ENCODE measurements around the gene NEK8. TPM values are rescaled to one million over a fixed set of nuclear protein-coding genes. Genes with fewer than 3 reads are reported as not detected.
"Not testable (repeated sequence)": the region's sequence is repeated elsewhere in the genome, so short reads cannot be mapped to it uniquely, and the experiment has no call there.

Gene NEK8
- total RNA-seq, 1 donor from 2014 or later: 3.2 TPM

DNA sequence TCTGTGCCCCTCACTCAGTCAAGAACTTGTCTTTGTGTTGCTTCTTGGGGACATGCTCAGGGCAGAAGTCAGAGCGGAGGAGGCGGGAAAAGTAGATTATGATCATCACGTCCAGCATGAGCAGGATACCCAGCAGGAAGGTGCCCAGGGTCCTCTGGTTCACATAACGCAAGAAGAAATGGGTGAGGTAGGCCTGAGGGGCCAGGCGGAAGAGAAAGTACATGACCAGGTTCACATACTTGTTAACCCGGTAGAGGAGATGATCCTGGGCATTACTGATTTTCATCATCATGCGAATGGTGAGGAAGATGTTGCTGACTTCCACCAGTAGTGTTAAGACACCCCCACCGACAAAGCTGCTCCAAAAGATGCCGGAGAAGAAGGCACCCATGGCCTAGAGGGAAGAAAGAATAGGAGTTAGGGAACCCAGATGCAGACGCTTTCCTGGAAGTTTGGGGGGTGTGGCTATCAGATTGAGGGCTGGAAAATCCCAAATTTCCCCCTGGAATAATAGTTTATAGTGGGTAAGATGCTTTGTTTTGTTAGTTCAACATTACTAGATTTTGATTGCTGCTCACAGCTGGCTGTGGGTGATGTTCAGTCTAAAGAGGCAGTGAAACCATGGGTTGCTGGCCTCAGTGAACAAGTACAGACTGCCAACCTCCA, 4.0 kb upstream of the NEK8 start:
- DNase-seq (ENCODE audit: low spot score): no peak
- no peak for ATAC-seq

DNA sequence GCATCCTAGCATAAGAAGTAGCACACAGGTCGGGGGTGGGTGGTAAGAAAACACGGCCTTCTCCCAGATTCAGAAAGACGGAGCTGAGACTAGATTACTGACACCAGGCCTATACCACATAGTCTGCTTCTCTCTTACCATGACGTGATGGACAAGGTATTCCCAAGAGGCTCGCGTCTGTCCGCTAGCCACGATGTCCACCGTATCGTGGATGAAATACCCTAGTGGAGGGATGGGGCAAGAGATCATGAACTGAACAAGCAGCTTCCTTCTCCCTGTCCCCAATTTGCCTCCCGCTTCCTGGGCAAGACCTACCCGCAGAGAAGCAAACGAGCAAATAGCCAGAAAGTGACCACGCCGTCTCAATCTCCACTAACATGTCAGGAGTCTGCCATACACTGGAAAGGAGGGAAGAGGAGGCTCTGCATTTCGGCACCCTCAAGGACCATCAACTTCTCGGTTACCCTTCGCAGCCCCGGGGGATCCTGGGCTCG, 3.4 kb upstream of the NEK8 start:
- DNase-seq (ENCODE audit: low spot score) (no peak), ATAC-seq (no peak)

DNA sequence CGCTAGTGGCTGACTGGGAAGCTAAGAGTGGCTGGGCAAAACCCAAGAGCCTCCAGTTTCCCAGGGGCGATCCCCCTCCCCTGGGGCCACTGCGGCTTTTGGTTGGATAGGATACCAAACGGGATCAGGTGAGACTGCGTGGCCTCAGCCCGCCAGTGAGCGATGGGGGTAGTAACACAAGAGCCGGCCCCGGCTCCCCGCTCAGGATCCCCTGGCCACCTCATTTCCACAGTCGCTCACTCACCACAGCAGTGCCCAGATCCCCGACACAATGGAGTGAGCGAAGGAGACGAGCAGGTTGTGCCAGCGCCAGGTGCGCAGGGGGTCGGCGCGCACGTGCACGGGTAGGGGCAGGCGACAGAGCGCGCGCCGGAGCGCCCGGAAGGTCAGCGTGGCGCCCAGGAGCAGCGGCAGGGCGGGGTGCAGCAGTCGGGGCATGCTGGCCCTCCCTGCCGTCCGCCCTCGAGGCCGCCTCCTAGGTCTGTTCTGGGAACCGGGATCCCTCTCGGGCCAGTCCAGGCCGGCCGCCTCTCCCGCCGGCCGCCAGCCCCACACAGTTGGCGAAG, 2.8 kb upstream of the NEK8 start:
- DNase-seq (ENCODE audit: low spot score): peak; percentile 77
- peak; percentile 34 for ATAC-seq

DNA sequence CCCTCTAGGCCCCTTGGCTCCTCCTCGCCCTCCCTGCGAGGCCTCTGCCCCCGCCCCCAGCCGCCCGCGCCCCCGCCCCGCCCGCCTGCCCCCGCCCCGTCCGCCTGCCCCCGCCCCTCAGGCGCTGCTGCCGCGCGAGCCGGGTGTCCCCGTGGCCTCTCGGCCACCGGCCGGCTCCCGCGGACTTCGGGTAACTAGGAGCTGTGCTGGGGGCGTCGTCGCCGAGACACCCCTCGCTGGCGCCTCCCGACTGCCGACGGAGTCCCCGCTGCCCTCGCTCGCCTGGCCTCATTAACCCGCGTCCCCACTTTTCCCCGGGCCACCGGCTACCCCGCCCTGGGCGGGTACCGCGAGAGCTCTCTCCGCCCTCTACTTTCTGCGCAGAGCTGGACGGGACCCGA, 2.4 kb upstream of the NEK8 start, which contains the start of gene TLCD1:
Gene TLCD1 (minus strand): TSS at position 8 of the 401 bp plus-strand sequence. CDS start 136 bp downstream, outside the sequence.
- peak; percentile 78 for DNase-seq (ENCODE audit: low spot score)
- ATAC-seq: peak; percentile 58

DNA sequence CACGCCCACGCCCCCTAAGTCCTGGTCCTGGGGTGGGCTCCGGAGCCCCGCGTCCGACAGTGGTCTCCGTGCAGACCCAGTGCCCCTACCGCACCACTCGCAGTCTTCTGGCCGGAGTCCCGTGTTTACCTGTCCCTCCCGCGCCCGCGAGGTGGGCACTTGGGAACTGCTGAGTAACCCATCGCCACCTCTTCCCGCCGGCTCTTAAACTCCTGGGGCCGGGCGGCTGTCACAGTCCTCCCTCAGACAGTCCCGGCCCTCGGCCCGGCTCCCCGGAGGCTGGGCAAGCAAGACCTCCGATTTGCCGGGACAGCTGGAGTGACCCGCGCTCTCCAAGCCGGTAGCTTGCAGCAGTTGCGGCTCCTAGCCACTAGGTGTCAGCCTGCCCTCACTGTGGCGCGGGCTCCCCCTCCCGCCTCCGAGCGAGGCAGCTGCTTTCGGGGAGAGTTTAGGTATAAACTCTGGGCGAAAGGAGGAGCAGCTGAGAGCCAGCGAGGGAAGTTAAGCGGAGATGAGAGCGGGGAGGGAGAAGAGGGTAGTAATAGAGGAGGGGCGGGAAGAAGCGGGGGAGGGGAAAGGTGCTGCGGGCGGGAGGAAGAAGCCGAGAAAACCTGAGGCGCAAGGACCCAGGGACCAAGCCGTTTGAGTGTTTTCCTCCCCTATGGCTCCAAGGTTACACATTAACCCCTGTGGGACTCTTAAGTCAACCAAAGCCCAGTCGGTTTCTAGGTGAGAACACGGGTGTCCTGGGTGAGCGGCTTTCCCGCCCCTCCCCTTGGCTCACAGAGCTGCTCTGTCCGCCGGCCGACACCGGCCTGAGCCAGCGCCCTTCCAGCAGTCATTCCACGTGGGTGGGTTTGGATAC, 1.7 kb upstream of the NEK8 start:
- peak; percentile 79 for ATAC-seq
- DNase-seq (ENCODE audit: low spot score): peak; percentile 93

DNA sequence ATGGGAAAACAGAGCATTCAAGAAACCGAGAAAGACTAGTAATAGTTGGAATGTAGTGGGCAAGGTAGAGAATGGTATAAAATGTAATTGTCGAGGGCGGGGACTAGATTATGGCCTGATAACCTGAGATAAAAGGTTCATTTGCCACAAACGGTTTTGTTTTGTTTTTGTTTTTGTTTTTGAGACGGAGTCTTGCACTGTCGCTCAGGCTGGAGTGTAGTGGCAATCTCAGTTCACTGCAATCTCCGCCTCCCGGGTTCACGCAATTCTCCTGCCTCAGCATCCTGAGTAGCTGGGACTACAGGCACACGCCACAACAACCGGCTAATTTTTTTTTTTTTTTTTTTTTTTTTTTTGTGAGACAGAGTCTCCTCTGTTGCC, 1.4 kb downstream of the NEK8 start:
- ATAC-seq: no peak
- no peak for DNase-seq (ENCODE audit: low spot score)

DNA sequence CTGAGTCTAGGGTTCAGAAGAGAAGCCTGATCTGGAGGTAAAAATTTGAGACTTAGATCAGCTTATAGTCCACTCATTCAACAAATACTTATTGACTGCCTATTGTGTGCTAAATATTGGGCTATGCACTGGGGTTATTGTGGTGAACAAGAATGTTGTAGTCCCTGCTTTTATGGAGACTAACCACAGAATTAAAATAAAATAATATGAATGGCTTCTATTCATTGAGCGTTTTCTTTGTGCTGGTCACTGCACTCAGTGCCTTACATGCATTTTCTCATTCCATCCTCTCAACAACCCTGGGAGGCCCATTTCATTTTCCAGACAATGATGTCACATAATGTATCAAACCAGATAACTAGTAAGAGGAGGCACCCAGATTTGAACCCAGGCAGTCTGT, 4.8 kb downstream of the NEK8 start:
- no peak for ATAC-seq
- DNase-seq (ENCODE audit: low spot score): no peak

DNA sequence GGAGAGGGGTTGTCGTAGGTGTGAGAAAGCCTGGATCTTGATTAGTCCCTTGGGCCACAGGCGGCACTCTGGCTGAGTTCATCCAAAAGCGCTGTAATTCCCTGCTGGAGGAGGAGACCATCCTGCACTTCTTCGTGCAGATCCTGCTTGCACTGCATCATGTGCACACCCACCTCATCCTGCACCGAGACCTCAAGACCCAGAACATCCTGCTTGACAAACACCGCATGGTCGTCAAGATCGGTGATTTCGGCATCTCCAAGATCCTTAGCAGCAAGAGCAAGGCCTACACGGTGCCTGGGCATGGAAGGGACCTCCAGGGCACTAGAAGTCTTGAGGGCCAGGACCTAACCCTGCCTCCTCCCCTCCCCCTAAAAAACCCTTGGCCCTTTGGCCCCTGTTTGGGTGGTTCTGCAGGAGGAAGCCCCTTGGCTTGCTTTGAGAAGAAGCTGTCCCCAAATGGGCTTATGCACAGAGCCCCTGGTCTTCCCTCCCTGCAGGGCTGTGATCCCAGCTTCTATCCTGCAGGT, 6.2 kb downstream of the NEK8 start:
- no peak for ATAC-seq
- no peak for DNase-seq (ENCODE audit: low spot score)

DNA sequence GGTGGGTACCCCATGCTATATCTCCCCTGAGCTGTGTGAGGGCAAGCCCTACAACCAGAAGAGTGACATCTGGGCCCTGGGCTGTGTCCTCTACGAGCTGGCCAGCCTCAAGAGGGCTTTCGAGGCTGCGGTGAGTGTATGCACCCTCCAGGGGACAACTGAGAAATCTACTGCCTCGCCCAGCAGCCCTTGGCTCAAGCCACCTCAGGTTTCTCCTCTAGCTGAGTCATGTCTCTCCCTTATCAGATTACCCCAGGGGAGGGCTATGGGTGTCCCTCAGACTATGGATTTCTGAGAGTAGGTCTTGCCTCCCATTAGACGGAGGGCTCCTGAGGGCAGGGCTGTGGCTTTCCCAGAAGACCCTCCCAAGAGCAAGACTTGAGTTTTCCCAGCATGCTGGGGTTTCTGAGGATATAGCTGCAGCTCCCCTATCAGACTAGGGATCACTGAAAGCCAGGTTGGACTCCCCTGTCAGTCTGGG, 6.7 kb downstream of the NEK8 start:
- ATAC-seq (no peak), DNase-seq (ENCODE audit: low spot score) (no peak)

DNA sequence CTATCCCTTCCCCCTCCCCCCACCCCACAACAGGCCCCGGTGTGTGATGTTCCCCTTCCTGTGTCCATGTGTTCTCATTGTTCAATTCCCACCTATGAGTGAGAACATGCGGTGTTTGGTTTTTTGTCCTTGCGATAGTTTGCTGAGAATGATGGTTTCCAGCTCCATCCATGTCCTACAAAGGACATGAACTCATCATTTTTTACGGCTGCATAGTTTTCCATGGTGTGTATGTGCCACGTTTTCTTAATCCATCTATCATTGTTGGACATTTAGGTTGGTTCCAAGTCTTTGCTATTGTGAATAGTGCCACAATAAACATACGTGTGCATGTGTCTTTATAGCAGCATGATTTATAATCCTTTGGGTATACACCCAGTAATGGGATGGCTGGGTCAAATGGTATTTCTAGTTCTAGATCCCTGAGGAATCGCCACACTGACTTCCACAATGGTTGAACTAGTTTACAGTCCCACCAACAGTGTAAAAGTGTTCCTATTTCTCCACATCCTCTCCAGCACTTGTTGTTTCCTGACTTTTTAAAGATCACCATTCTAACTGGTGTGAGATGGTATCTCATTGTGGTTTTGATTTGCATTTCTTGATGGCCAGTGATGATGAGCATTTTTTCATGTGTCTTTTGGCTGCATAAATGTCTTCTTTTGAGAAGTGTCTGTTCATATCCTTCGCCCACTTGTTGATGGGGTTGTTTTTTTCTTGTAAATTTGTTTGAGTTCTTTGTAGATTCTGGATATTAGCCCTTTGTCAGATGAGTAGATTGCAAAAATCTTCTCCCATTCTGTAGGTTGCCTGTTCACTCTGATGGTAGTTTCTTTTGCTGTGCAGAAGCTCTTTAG, 7.6 kb downstream of the NEK8 start:
- not testable (repeated sequence) for ATAC-seq; DNase-seq (ENCODE audit: low spot score)

DNA sequence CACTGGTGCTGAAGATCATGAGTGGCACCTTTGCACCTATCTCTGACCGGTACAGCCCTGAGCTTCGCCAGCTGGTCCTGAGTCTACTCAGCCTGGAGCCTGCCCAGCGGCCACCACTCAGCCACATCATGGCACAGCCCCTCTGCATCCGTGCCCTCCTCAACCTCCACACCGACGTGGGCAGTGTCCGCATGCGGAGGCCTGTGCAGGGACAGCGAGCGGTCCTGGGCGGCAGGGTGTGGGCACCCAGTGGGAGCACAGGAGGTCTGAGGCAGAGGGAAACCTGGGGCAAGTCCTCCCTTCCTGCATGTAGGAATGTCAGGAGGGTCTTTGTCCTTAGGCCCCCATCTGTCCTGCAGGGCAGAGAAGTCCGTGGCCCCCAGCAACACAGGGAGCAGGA, 8.7 kb downstream of the NEK8 start:
- DNase-seq (ENCODE audit: low spot score) (no peak), ATAC-seq (no peak)

DNA sequence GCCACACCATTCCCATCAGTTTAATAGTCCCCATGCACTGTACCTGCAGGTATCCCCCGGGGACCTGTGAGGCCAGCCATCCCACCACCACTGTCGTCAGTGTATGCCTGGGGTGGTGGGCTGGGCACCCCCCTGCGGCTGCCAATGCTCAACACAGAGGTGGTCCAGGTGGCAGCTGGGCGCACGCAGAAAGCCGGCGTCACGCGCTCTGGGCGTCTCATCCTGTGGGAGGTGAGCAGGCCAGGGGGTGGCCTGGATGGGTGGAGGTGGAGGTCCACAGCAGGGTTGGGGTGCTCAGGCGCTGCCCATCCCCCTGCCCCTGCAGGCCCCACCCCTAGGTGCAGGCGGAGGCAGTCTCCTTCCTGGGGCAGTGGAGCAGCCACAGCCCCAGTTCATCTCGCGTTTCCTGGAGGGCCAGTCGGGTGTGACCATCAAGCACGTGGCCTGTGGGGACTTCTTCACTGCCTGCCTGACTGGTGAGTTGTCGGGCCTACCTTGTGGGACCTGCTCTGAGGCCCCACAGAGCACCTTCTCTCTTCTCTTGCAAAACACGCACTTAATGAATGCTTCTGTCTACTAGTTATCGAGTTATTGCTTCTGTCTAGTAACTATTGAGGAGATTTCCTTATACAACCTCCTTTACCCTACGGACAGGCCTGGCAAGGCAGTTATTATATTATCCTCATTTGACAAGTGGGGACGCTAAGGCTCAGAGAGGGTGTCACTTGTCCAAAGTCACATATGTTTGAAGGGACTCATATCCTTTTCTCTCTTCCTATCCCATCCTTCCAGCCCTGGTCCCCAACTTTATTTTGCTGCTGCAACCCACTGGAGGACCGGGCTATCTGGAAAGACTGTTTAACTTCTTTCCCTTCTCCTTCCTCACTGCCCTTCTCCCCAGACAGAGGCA, 9.4 kb downstream of the NEK8 start:
- no peak for DNase-seq (ENCODE audit: low spot score)
- ATAC-seq: no peak

DNA sequence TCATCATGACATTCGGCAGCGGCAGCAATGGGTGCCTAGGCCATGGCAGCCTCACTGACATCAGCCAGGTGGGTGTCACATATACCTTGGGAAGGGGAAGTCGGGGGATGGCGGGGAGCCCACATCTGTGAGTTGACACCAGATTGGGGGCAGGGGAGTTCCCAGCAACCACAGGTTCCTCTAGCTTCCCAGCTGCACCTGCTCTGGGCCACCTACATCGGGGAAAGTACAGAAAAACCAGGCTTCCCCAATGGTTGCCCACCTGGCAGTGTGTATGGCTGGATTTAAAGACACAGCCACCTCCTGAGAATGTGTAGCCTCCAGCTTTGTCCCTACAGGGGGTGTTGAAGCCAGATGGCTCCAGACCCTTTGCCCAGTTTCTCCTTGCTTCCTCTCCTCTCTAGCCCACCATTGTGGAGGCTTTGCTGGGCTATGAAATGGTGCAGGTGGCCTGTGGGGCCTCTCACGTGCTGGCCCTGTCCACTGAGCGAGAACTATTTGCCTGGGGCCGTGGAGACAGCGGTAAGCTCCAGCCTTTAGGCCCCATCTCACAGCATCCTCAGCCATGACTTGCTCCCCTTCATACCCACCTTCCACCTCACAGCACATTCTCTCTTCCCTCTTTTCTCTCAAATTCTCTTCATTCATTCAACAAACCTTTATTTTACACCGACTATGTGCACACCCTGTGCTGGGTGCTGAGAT, 10.2 kb downstream of the NEK8 start:
- no peak for ATAC-seq
- DNase-seq (ENCODE audit: low spot score): no peak

DNA sequence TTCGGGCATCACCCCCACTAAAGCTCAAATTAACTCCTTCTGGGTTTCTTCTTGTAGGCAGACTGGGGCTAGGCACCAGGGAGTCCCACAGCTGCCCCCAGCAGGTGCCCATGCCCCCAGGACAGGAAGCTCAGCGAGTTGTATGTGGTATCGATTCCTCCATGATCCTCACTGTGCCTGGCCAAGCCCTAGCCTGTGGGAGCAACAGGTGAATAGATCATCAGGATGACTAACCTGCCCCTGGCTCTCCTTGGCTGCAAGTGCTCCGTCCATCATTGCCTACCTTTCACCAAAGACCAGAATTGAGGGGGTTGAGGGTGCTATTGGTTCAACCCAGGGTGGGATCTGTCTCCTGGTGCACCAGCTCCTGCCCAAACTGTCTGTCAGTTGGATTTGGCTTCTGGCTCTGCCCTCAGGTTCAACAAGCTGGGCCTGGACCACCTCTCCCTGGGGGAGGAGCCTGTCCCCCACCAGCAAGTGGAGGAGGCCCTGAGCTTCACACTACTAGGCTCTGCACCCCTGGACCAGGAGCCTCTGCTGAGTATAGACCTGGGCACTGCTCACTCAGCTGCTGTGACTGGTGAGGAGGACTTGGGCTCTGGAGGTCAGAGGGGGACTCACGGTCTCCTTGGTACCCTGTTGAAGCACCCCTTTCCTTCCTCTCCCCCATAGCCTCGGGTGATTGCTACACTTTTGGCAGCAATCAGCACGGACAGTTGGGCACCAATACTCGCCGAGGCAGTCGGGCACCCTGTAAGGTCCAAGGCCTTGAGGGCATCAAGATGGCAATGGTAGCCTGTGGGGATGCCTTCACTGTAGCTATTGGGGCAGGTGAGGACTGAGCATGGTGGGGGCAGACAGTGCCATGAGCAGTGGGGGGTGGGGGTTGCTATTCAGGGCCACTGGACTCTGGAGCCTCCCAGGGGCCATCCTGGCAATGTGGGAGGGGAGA, 12.1 kb downstream of the NEK8 start:
- no peak for ATAC-seq
- no peak for DNase-seq (ENCODE audit: low spot score)

DNA sequence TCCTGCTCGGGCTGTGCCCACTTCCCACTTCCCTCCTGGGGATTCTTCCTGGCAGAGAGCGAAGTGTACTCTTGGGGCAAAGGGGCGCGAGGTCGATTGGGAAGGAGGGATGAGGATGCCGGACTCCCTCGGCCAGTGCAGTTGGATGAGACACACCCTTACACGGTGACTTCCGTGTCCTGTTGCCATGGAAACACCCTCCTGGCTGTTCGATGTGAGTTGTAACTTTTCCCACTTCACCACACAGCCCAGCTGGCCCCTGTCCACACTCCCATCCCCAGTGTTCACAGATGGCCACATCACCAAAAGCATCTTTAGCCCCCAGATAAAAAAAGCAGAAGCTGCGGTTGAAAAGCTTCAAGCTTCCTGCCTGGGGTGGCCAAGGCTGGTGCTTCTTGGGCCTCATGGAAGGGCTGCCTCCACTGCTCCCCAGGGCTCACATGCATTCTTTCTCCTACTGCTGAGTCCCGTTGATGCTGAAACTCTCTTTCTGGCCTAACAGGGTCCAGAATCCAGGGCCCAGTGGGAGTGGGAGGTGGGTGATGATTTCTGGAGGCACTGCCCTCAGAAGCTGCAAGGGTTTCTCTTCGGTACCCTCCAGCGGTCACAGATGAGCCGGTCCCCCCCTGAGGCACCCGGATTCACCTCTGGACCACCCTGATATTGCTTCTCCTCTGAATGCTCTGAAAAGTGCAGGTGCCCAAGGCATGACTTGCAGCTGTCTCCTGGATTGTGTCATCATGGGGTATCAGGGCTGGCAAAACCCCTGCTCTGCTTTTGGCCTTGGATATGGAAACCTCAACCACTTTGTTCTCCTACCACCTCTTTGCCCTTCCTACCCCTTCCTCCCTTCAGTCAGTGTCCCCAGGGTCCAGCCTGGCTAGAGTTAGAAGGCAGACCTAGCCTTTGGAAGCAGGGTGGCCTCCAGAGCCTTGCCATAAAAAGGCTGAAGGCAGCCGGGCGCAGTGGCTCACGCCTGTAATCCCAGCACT, 13.1 kb downstream of the NEK8 start:
- DNase-seq (ENCODE audit: low spot score): no peak
- no peak for ATAC-seq
